ENCODE results near the gene TRNAU1AP.
"Not testable (repeated sequence)": the region's sequence is repeated elsewhere in the genome, so short reads cannot be mapped to it uniquely, and the experiment has no call there.

Gene TRNAU1AP

GRCh38 chr1:28577738-28578536 is 25.1 kb downstream of the TRNAU1AP start:
- H3K4me3 ChIP-seq: no peak overlapping the region
- DNase-seq (ENCODE audit: low read depth, low spot score): no peak
- H3K9me3 ChIP-seq (ENCODE audit: low read depth, low read length): no peaks in the 10 kb centered on the region
- H3K27ac ChIP-seq: peak overlapping the region; percentile 67; the same call in 1 of the 2 replicates
- H3K9ac ChIP-seq (ENCODE audit: insufficient read length): no peak overlapping the region
- H3K36me3 ChIP-seq (ENCODE audit: insufficient read depth, low read length): peaks cover 51% of the 10 kb centered on the region
- TF ChIP-seq POLR2AphosphoS5 (IDR thresholded peaks at IDR 0.05; ENCODE audit: borderline replicate concordance, low read depth, low read length) (peak; percentile 36), EZH2 (IDR thresholded peaks at IDR 0.05) (no peak), FOXP2 (optimal IDR thresholded peaks at IDR 0.05; ENCODE audit: control extremely low read depth, extremely low read length, insufficient read depth) (no peak)

GRCh38 chr1:28578696-28579218 is 25.9 kb downstream of the TRNAU1AP start:
- Histone ChIP-seq H3K27ac (peak overlapping the region; percentile 67), H3K9ac (ENCODE audit: insufficient read length) (no peak overlapping the region), H3K9me3 (ENCODE audit: low read depth, low read length) (no peaks in the 10 kb centered on the region), H3K36me3 (ENCODE audit: insufficient read depth, low read length) (peaks cover 46% of the 10 kb centered on the region), H3K4me3 (no peak overlapping the region)
- TF ChIP-seq EZH2 (IDR thresholded peaks at IDR 0.05) (no peak), FOXP2 (optimal IDR thresholded peaks at IDR 0.05; ENCODE audit: control extremely low read depth, extremely low read length, insufficient read depth) (no peak), POLR2AphosphoS5 (IDR thresholded peaks at IDR 0.05; ENCODE audit: borderline replicate concordance, low read depth, low read length) (no peak)
- no peak for DNase-seq (ENCODE audit: low read depth, low spot score)

GRCh38 chr1:28579401-28579800 is 26.5 kb downstream of the TRNAU1AP start:
- Histone ChIP-seq H3K4me3 (peak overlapping the region; percentile 92), H3K9ac (ENCODE audit: insufficient read length) (peak overlapping the region; percentile 67), H3K9me3 (ENCODE audit: low read depth, low read length) (no peaks in the 10 kb centered on the region), H3K36me3 (ENCODE audit: insufficient read depth, low read length) (peaks cover 45% of the 10 kb centered on the region), H3K27ac (peak overlapping the region; percentile 67)
- no peak for TF ChIP-seq FOXP2 (optimal IDR thresholded peaks at IDR 0.05; ENCODE audit: control extremely low read depth, extremely low read length, insufficient read depth)
- TF ChIP-seq POLR2AphosphoS5 (IDR thresholded peaks at IDR 0.05; ENCODE audit: borderline replicate concordance, low read depth, low read length): peak; percentile 12; the same call in 1 of the 2 replicates
- no peak for TF ChIP-seq EZH2 (IDR thresholded peaks at IDR 0.05)
- DNase-seq (ENCODE audit: low read depth, low spot score): no peak

GRCh38 chr1:28580722-28581530 is 28.0 kb downstream of the TRNAU1AP start:
- H3K27ac ChIP-seq: peak overlapping the region; percentile 75
- TF ChIP-seq POLR2AphosphoS5 (IDR thresholded peaks at IDR 0.05; ENCODE audit: borderline replicate concordance, low read depth, low read length): 0 out of 2 replicates have a peak, but pooled peaks have one; percentile 9
- no peak for TF ChIP-seq FOXP2 (optimal IDR thresholded peaks at IDR 0.05; ENCODE audit: control extremely low read depth, extremely low read length, insufficient read depth)
- peaks cover 45% of the 10 kb centered on the region for H3K36me3 ChIP-seq (ENCODE audit: insufficient read depth, low read length)
- H3K9me3 ChIP-seq (ENCODE audit: low read depth, low read length): no peaks in the 10 kb centered on the region
- DNase-seq (ENCODE audit: low read depth, low spot score): no peak
- peak overlapping the region; percentile 97 for H3K9ac ChIP-seq (ENCODE audit: insufficient read length)
- H3K4me3 ChIP-seq: peak overlapping the region; percentile 92

- DNase-seq (ENCODE audit: low read depth, low spot score): peak; percentile 90
Observed at GRCh38 chr1:28581531-28582247, 28.8 kb downstream of the TRNAU1AP start.

GRCh38 chr1:28582248-28582615 is 29.3 kb downstream of the TRNAU1AP start:
- peak; percentile 42 for DNase-seq (ENCODE audit: low read depth, low spot score)
- Histone ChIP-seq H3K27ac (peak overlapping the region; percentile 78), H3K9ac (ENCODE audit: insufficient read length) (peak overlapping the region; percentile 97), H3K4me3 (peak overlapping the region; percentile 92), H3K36me3 (ENCODE audit: insufficient read depth, low read length) (peaks cover 39% of the 10 kb centered on the region), H3K9me3 (ENCODE audit: low read depth, low read length) (no peaks in the 10 kb centered on the region)
- TF ChIP-seq EZH2 (IDR thresholded peaks at IDR 0.05) (no peak), POLR2AphosphoS5 (IDR thresholded peaks at IDR 0.05; ENCODE audit: borderline replicate concordance, low read depth, low read length) (no peak), FOXP2 (optimal IDR thresholded peaks at IDR 0.05; ENCODE audit: control extremely low read depth, extremely low read length, insufficient read depth) (no peak)

More at GRCh38 chr1:28581531-28582247, 28.8 kb downstream of the TRNAU1AP start:
- peak overlapping the region; percentile 97 for H3K9ac ChIP-seq (ENCODE audit: insufficient read length)
- TF ChIP-seq POLR2AphosphoS5 (IDR thresholded peaks at IDR 0.05; ENCODE audit: borderline replicate concordance, low read depth, low read length): peak; percentile 100
- TF ChIP-seq EZH2 (IDR thresholded peaks at IDR 0.05): no peak
- peak; percentile 49 for TF ChIP-seq FOXP2 (optimal IDR thresholded peaks at IDR 0.05; ENCODE audit: control extremely low read depth, extremely low read length, insufficient read depth)
- peaks cover 45% of the 10 kb centered on the region for H3K36me3 ChIP-seq (ENCODE audit: insufficient read depth, low read length)
- H3K27ac ChIP-seq: peak overlapping the region; percentile 78
- no peaks in the 10 kb centered on the region for H3K9me3 ChIP-seq (ENCODE audit: low read depth, low read length)
- H3K4me3 ChIP-seq: peak overlapping the region; percentile 92

GRCh38 chr1:28586585-28587391 is 33.9 kb downstream of the TRNAU1AP start:
- H3K9me3 ChIP-seq (ENCODE audit: low read depth, low read length); H3K27ac ChIP-seq; DNase-seq (ENCODE audit: low read depth, low spot score); H3K9ac ChIP-seq (ENCODE audit: insufficient read length); H3K36me3 ChIP-seq (ENCODE audit: insufficient read depth, low read length); H3K4me3 ChIP-seq: not testable (repeated sequence)

All from SK-N-MC (cell line).